HepG2 (cell line): ENCODE results near the gene EEF1AKMT1. TPM values are rescaled to one million over a fixed set of nuclear protein-coding genes. Genes with fewer than 3 reads are reported as not detected.

Experiments used
- CHD2 ChIP-seq: IDR thresholded peaks from 2 replicates; pipeline ENCODE4 v1.6.1; 2011; ENCODE audit warnings: low read depth, low read length, improper control_type of control experiment
- CREM ChIP-seq, 2 experiments: sonication (generic) in 1 of 2; formaldehyde crosslinking in 1 of 2; IDR thresholded peaks; 2 replicates each; pipeline versions ENCODE4 v1.4.0 to v1.6.1; 2016 to 2020; ENCODE audit warnings: antibody characterized with exemption in 1 of 2, mild to moderate bottlenecking in 1 of 2, missing genetic modification reagents in 1 of 2
- RORA ChIP-seq: sonication (generic); formaldehyde crosslinking; IDR thresholded peaks from 2 replicates; pipeline ENCODE4 v1.5.0; 2020; ENCODE audit warnings: mild to moderate bottlenecking, missing genetic modification reagents, moderate library complexity
- ZBTB1 ChIP-seq: sonication (generic); formaldehyde crosslinking; IDR thresholded peaks from 2 replicates; pipeline ENCODE4 v1.4.0; 2020; ENCODE audit warnings: missing genetic modification reagents, borderline replicate concordance
- ZNF274 ChIP-seq: sonication (generic); formaldehyde crosslinking; IDR thresholded peaks from 2 replicates; pipeline ENCODE4 v1.5.1; 2020; ENCODE audit warnings: mild to moderate bottlenecking, missing genetic modification reagents
- ZNF572 ChIP-seq: sonication (generic); formaldehyde crosslinking; IDR thresholded peaks from 2 replicates; pipeline ENCODE4 v1.5.1; 2020; ENCODE audit warnings: mild to moderate bottlenecking, missing genetic modification reagents
- ZNF816 ChIP-seq: sonication (generic); formaldehyde crosslinking; IDR thresholded peaks from 2 replicates; pipeline ENCODE4 v1.8.0; 2022; ENCODE audit warnings: missing genetic modification reagents, mild to moderate bottlenecking, borderline replicate concordance
- polyA plus RNA-seq, 8 experiments: library from polyadenylated mRNA; depleted of rRNA in 3 of 8; stranded (reverse) in 7 of 8; unstranded in 1 of 8; fragments of >200 nt; fragmentation: Illumina TruSeq in 4 of 8; extraction: Trizol in 4 of 8; gene quantifications; 2 replicates each; pipeline versions ENCODE4 v1.2.1 to v1.2.3, GENCODE V29; 2011 to 2016; ENCODE audit warnings: low read depth in 4 of 8, missing spikeins in 1 of 8, mixed read lengths in 1 of 8; ENCODE audit not compliant: insufficient read depth in 1 of 8
- total RNA-seq, 5 experiments: library from RNA; depleted of rRNA; stranded (reverse); fragments of >200 nt; fragmentation: Illumina TruSeq; extraction: Trizol; gene quantifications; 2 replicates each; pipeline ENCODE4 v1.2.3, GENCODE V29; 2016; ENCODE audit warnings: low read depth in 1 of 5
- TF ChIP-seq, protein P1 (sequence below): sonication (generic); formaldehyde crosslinking; IDR thresholded peaks from 2 replicates; pipeline ENCODE4 v1.4.0; 2020; ENCODE audit warnings: mild to moderate bottlenecking, low read depth, missing genetic modification reagents
- TF ChIP-seq, protein P2 (sequence below): sonication (generic); formaldehyde crosslinking; IDR thresholded peaks from 2 replicates; pipeline ENCODE4 v1.4.0; 2020; ENCODE audit warnings: missing genetic modification reagents
- TF ChIP-seq, protein P3 (sequence below): sonication (generic); formaldehyde crosslinking; conservative IDR thresholded peaks from 2 replicates; pipeline ENCODE4 v1.5.0; 2020; ENCODE audit warnings: missing genetic modification reagents
- TF ChIP-seq, protein P4 (sequence below): sonication (generic); formaldehyde crosslinking; IDR thresholded peaks from 2 replicates; pipeline ENCODE4 v1.8.1; 2023; ENCODE audit warnings: mild to moderate bottlenecking, missing genetic modification reagents, borderline replicate concordance
- TF ChIP-seq, protein P5 (sequence below): sonication (generic); formaldehyde crosslinking; IDR thresholded peaks from 2 replicates; pipeline ENCODE4 v1.5.1; 2020; ENCODE audit warnings: missing genetic modification reagents, mild to moderate bottlenecking, borderline replicate concordance

The EEF1AKMT1 gene
- total and polyA plus RNA-seq, 2 of the 13 experiments (the other 11 are each of a cell fraction or from before 2014, with no cell fraction given), result 6.0 to 16.1 TPM

DNA sequence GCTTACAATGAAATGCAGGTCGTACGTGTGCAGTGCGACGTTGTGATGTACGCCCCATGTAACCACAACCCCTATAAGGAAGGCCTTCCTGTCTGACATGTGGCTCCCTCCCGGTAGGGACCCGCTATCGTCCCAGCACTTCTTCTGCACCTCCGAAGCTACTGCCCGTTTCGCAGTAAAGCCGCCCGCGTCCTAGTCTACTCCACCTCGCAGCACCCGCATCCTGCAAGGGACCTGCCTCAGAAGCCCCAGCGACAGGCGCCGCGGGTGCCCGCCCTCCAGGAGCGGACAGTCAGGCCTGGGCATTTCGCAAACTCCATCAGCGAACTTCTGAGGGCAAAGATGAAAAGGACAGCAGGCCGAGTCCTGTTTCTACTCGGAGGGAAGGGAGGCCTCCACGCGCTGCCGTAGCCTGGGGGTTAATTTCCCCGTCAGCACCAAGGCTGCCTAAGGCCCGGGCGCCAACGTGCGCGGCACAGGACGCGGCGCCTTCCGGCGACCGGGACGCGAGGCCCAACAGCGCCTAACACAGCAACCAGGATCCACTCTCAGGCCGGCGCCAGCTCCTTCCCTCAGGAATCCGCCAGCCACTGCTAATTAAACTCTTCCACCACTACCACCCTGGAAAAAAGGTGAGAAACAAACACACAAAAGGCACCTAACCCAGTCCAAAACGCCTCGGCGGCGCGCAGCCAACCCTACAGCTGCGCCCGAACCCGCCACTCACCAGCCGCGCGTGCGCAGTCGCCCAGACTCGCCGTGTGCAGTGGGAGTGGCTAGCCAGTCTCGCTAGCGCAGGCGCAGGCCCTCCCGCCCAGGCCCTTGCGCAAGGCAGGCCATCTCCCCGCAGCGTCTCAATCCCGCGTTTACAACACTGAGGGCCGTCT, at the start of gene EEF1AKMT1 (continued):
- TF ChIP-seq ZBTB1 (CRISPR knock-in tag), result peak; percentile 70; the same call in 1 of the 2 replicates
- no peak; the same call in 1 of the 2 replicates for TF ChIP-seq CREM (IDR thresholded peaks at IDR 0.05)
- no peak for TF ChIP-seq CREM (CRISPR knock-in tag; IDR thresholded peaks at IDR 0.05)
- TF ChIP-seq RORA (CRISPR knock-in tag), result no peak; the same call in 1 of the 2 replicates
- TF ChIP-seq ZNF274 (CRISPR knock-in tag), result peak; percentile 30; the same call in 1 of the 2 replicates
- TF ChIP-seq, protein P1, sequence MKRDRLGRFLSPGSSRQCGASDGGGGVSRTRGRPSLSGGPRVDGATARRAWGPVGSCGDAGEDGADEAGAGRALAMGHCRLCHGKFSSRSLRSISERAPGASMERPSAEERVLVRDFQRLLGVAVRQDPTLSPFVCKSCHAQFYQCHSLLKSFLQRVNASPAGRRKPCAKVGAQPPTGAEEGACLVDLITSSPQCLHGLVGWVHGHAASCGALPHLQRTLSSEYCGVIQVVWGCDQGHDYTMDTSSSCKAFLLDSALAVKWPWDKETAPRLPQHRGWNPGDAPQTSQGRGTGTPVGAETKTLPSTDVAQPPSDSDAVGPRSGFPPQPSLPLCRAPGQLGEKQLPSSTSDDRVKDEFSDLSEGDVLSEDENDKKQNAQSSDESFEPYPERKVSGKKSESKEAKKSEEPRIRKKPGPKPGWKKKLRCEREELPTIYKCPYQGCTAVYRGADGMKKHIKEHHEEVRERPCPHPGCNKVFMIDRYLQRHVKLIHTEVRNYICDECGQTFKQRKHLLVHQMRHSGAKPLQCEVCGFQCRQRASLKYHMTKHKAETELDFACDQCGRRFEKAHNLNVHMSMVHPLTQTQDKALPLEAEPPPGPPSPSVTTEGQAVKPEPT, result no peak
- TF ChIP-seq ZNF816 (CRISPR knock-in tag), result no peak
- no peak for TF ChIP-seq CHD2
- TF ChIP-seq, protein P2, sequence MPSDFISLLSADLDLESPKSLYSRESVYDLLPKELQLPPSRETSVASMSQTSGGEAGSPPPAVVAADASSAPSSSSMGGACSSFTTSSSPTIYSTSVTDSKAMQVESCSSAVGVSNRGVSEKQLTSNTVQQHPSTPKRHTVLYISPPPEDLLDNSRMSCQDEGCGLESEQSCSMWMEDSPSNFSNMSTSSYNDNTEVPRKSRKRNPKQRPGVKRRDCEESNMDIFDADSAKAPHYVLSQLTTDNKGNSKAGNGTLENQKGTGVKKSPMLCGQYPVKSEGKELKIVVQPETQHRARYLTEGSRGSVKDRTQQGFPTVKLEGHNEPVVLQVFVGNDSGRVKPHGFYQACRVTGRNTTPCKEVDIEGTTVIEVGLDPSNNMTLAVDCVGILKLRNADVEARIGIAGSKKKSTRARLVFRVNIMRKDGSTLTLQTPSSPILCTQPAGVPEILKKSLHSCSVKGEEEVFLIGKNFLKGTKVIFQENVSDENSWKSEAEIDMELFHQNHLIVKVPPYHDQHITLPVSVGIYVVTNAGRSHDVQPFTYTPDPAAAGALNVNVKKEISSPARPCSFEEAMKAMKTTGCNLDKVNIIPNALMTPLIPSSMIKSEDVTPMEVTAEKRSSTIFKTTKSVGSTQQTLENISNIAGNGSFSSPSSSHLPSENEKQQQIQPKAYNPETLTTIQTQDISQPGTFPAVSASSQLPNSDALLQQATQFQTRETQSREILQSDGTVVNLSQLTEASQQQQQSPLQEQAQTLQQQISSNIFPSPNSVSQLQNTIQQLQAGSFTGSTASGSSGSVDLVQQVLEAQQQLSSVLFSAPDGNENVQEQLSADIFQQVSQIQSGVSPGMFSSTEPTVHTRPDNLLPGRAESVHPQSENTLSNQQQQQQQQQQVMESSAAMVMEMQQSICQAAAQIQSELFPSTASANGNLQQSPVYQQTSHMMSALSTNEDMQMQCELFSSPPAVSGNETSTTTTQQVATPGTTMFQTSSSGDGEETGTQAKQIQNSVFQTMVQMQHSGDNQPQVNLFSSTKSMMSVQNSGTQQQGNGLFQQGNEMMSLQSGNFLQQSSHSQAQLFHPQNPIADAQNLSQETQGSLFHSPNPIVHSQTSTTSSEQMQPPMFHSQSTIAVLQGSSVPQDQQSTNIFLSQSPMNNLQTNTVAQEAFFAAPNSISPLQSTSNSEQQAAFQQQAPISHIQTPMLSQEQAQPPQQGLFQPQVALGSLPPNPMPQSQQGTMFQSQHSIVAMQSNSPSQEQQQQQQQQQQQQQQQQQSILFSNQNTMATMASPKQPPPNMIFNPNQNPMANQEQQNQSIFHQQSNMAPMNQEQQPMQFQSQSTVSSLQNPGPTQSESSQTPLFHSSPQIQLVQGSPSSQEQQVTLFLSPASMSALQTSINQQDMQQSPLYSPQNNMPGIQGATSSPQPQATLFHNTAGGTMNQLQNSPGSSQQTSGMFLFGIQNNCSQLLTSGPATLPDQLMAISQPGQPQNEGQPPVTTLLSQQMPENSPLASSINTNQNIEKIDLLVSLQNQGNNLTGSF, result peak; percentile 81
- TF ChIP-seq ZNF572 (CRISPR knock-in tag), result no peak
- TF ChIP-seq, protein P3, sequence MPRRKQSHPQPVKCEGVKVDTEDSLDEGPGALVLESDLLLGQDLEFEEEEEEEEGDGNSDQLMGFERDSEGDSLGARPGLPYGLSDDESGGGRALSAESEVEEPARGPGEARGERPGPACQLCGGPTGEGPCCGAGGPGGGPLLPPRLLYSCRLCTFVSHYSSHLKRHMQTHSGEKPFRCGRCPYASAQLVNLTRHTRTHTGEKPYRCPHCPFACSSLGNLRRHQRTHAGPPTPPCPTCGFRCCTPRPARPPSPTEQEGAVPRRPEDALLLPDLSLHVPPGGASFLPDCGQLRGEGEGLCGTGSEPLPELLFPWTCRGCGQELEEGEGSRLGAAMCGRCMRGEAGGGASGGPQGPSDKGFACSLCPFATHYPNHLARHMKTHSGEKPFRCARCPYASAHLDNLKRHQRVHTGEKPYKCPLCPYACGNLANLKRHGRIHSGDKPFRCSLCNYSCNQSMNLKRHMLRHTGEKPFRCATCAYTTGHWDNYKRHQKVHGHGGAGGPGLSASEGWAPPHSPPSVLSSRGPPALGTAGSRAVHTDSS, result no peak
- TF ChIP-seq, protein P4, sequence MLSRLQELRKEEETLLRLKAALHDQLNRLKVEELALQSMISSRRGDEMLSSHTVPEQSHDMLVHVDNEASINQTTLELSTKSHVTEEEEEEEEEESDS (CRISPR knock-in tag), result 0 out of 2 replicates have a peak, but pooled peaks have one; percentile 39
- TF ChIP-seq, protein P5, sequence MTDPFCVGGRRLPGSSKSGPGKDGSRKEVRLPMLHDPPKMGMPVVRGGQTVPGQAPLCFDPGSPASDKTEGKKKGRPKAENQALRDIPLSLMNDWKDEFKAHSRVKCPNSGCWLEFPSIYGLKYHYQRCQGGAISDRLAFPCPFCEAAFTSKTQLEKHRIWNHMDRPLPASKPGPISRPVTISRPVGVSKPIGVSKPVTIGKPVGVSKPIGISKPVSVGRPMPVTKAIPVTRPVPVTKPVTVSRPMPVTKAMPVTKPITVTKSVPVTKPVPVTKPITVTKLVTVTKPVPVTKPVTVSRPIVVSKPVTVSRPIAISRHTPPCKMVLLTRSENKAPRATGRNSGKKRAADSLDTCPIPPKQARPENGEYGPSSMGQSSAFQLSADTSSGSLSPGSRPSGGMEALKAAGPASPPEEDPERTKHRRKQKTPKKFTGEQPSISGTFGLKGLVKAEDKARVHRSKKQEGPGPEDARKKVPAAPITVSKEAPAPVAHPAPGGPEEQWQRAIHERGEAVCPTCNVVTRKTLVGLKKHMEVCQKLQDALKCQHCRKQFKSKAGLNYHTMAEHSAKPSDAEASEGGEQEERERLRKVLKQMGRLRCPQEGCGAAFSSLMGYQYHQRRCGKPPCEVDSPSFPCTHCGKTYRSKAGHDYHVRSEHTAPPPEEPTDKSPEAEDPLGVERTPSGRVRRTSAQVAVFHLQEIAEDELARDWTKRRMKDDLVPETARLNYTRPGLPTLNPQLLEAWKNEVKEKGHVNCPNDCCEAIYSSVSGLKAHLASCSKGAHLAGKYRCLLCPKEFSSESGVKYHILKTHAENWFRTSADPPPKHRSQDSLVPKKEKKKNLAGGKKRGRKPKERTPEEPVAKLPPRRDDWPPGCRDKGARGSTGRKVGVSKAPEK, result no peak; the same call in none of the 2 replicates
